OCI-LY3 (cell line): ENCODE results near the gene SSTR4.

Experiments used
- H2AFZ ChIP-seq: fragments of 200-600, 300-600 bp; shearing (Covaris generic); 2 replicates; pipeline ENCODE4 v1.6.0; 2014; ENCODE audit warnings: antibody characterized with exemption, low read depth, low read length
- H3K27ac ChIP-seq: fragments of 200-600, 300-600 bp; sonication (generic); 2 replicates; pipeline ENCODE4 v1.5.1; 2014; ENCODE audit warnings: mild to moderate bottlenecking, low read length, moderate library complexity, mixed read lengths
- H3K27me3 ChIP-seq: fragments of 200-600, 300-600 bp; sonication (generic); 2 replicates; pipeline ENCODE4 v1.6.1; 2014; ENCODE audit warnings: low read depth, low read length, mixed read lengths
- H3K36me3 ChIP-seq: fragments of 200-600, 300-600 bp; sonication (generic); replicated peaks from 2 replicates; pipeline ENCODE3; 2014; ENCODE audit warnings: low read depth, low read length, mixed read lengths
- H3K4me1 ChIP-seq: fragments of 300-600, 200-600 bp; sonication (generic); 2 replicates; pipeline ENCODE4 v1.6.1; 2014; ENCODE audit warnings: low read length, mixed read lengths
- H3K4me2 ChIP-seq: fragments of 200-600, 300-600 bp; sonication (generic); 2 replicates; pipeline ENCODE4 v1.6.1; 2014; ENCODE audit warnings: low read length, mixed read lengths
- H3K4me3 ChIP-seq: fragments of 300-600, 200-600 bp; sonication (generic); 2 replicates; pipeline ENCODE4 v1.5.1; 2014; ENCODE audit warnings: antibody characterized with exemption, mild to moderate bottlenecking, low read length, moderate library complexity
- H3K79me2 ChIP-seq: fragments of 300-600, 200-600 bp; shearing (Covaris generic); 2 replicates; pipeline ENCODE4 v1.6.1; 2014; ENCODE audit warnings: mild to moderate bottlenecking, low read length, mixed read lengths
- H3K9ac ChIP-seq: fragments of 300-600, 200-600 bp; shearing (Covaris generic); 2 replicates; pipeline ENCODE4 v1.6.0; 2014; ENCODE audit warnings: mild to moderate bottlenecking, low read length, moderate library complexity
- H3K9me3 ChIP-seq: fragments of 200-600, 300-600 bp; shearing (Covaris generic); 2 replicates; pipeline ENCODE4 v1.6.1; 2014; ENCODE audit warnings: low read length, mixed read lengths; ENCODE audit not compliant: insufficient read depth
- H4K20me1 ChIP-seq: fragments of 200-600, 300-600 bp; sonication (generic); 2 replicates; pipeline ENCODE4 v1.6.1; 2016; ENCODE audit warnings: low read length, mixed read lengths; ENCODE audit not compliant: insufficient read depth
- CTCF ChIP-seq: fragments of 200-600, 300-600 bp; sonication (generic); IDR thresholded peaks from 2 replicates; pipeline ENCODE4 v1.5.1; 2014; ENCODE audit warnings: antibody characterized with exemption, low read length, low read depth
- EZH2phosphoT487 ChIP-seq: fragments of 200-600 bp; shearing (Covaris generic); IDR thresholded peaks from 2 replicates; pipeline ENCODE4 v1.6.1; 2018; ENCODE audit warnings: antibody characterized with exemption, mixed run types, low read depth

The SSTR4 gene

DNA sequence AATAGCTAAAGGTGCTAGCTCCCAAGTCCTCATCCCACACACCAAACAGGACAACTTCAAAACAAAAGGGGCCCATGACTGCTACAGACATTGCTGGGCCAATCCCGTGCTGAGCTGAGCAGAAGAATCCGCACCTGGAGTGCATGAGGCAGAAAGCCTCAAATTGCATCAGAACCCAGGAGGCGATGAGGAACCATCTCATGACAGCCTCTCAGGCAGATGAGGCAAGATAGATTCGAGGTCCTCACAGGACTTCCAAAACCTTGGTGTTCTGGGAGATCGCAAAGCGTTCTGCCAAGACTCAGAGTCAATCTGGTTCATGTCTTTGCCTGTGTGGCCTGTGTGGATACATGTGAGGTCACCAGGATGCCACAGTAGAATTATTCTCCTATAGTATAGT lies 32.8 kb upstream of the SSTR4 start:
- no peak overlapping the region for H3K9ac ChIP-seq
- H3K79me2 ChIP-seq = no peaks in the 10 kb centered on the region
- H3K36me3 ChIP-seq = no peaks in the 10 kb centered on the region
- no peak overlapping the region for H3K4me2 ChIP-seq
- no peaks in the 10 kb centered on the region for H4K20me1 ChIP-seq
- 0 out of 2 replicates have a peak, but pooled peaks cover 5% of the 10 kb centered on the region for H3K27me3 ChIP-seq
- H3K27ac ChIP-seq = no peak overlapping the region
- no peak for TF ChIP-seq CTCF
- no peak for TF ChIP-seq EZH2phosphoT487
- no peak overlapping the region for H3K4me3 ChIP-seq
- no peaks in the 10 kb centered on the region for H3K9me3 ChIP-seq
- no peak overlapping the region for H2AFZ ChIP-seq
- no peaks in the 10 kb centered on the region for H3K4me1 ChIP-seq

DNA sequence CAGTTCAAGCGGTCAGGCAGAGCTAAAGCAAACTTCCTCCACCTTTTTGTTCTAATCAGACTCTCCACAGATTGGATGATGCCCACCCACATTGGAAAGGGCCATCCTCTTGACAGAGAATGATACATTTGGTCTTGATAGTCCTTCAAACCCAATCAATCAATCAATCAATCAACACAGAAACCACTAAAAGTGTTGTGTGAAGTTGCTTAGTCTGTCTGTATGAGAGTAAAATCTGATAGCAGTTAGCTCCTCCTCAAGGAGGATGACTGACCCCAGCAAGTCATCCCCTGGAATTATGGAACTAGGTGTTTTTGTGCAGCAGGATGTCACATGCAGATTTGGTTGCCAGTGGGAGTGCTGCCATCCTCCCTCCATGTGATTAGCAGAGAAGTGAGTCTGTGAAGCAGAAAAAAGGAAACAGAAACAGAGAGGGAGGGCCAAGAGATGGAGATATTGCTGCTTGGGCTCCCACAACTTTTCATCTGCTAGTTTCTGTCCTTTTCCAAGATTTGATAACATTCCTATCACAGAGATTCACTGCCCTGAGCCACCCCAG lies 32.0 kb upstream of the SSTR4 start:
- no peaks in the 10 kb centered on the region for H3K36me3 ChIP-seq
- H3K4me1 ChIP-seq = no peaks in the 10 kb centered on the region
- H3K79me2 ChIP-seq = no peaks in the 10 kb centered on the region
- no peaks in the 10 kb centered on the region for H4K20me1 ChIP-seq
- no peak overlapping the region for H3K9ac ChIP-seq
- TF ChIP-seq CTCF = no peak
- no peak for TF ChIP-seq EZH2phosphoT487
- no peaks in the 10 kb centered on the region for H3K9me3 ChIP-seq
- no peak overlapping the region for H3K27ac ChIP-seq
- no peak overlapping the region for H3K4me3 ChIP-seq
- H3K4me2 ChIP-seq = no peak overlapping the region
- H3K27me3 ChIP-seq = 0 out of 2 replicates have a peak, but pooled peaks cover 2% of the 10 kb centered on the region
- no peak overlapping the region for H2AFZ ChIP-seq

DNA sequence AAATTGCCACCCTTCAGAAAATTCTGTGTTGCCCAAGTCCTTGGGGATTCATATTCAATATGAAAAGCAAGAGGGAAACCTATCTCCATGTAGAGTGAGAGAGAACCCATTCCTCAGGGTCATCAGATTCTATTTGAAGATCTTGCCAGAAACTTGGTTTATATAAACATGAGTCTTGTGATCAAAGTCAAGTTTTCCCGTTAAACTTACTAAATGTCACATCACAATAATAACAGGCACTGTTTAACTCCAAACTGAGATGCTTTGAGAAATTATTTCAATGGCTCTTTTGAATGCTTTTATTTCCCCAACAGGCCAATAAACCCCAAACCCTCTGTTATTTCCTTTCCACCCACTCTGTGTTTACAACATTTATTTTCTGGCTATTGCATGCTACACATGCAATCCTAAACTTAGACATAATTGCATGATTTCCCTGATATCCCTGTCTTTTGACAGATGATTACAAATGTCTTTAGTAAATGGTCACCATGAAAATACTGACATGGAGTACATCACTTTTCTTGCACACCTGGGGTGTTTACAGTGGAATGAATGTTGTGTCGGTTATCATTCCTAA lies 31.1 kb upstream of the SSTR4 start:
- H3K36me3 ChIP-seq = no peaks in the 10 kb centered on the region
- TF ChIP-seq CTCF (no peak), EZH2phosphoT487 (no peak)
- H3K27ac ChIP-seq = no peak overlapping the region
- H3K4me1 ChIP-seq = no peaks in the 10 kb centered on the region
- H4K20me1 ChIP-seq = no peaks in the 10 kb centered on the region
- H3K79me2 ChIP-seq = no peaks in the 10 kb centered on the region
- no peak overlapping the region for H3K9ac ChIP-seq
- no peak overlapping the region for H3K4me2 ChIP-seq
- 0 out of 2 replicates have a peak, but pooled peaks cover 2% of the 10 kb centered on the region for H3K27me3 ChIP-seq
- H2AFZ ChIP-seq = no peak overlapping the region
- no peaks in the 10 kb centered on the region for H3K9me3 ChIP-seq
- no peak overlapping the region for H3K4me3 ChIP-seq

DNA sequence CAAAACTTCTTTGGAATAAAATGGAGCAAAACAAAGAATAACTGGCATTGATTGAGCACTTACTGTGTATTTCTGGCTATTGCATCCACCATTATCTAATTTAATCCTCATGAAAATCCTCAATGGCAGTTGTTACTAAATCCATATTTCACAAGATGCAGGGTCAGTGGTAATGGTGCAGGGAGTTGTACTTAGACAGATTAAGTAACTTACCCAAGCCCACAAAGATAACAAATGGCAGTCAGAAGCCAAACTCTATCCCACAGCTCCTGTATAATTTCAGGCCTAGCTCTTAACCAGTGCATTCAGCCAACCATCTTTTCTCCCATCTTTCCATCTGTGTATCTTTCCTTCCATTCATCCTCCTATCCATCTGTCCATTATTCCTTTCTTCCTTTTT lies 29.3 kb upstream of the SSTR4 start:
- Histone ChIP-seq H4K20me1 (no peaks in the 10 kb centered on the region), H3K4me1 (no peaks in the 10 kb centered on the region), H3K36me3 (no peaks in the 10 kb centered on the region), H3K4me3 (no peak overlapping the region), H3K27ac (no peak overlapping the region), H3K79me2 (no peaks in the 10 kb centered on the region), H3K9me3 (no peaks in the 10 kb centered on the region), H3K9ac (no peak overlapping the region), H3K4me2 (no peak overlapping the region), H3K27me3 (peaks cover 2% of the 10 kb centered on the region; the same call in 1 of the 2 replicates), H2AFZ (no peak overlapping the region)
- TF ChIP-seq CTCF (no peak), EZH2phosphoT487 (no peak)
